ENCODE results near the gene DMPK. TPM values are rescaled to one million over a fixed set of nuclear protein-coding genes. Genes with fewer than 3 reads are reported as not detected.
"Not testable (repeated sequence)": the region's sequence is repeated elsewhere in the genome, so short reads cannot be mapped to it uniquely, and the experiment has no call there.

Gene DMPK
- total RNA-seq, 1 experiment from 2014 or later, result 8.7 TPM

GRCh38 chr19:45769821-45770191, 12.5 kb downstream of the DMPK start:
- no peak for DNase-seq (ENCODE audit: low read depth)

DNA sequence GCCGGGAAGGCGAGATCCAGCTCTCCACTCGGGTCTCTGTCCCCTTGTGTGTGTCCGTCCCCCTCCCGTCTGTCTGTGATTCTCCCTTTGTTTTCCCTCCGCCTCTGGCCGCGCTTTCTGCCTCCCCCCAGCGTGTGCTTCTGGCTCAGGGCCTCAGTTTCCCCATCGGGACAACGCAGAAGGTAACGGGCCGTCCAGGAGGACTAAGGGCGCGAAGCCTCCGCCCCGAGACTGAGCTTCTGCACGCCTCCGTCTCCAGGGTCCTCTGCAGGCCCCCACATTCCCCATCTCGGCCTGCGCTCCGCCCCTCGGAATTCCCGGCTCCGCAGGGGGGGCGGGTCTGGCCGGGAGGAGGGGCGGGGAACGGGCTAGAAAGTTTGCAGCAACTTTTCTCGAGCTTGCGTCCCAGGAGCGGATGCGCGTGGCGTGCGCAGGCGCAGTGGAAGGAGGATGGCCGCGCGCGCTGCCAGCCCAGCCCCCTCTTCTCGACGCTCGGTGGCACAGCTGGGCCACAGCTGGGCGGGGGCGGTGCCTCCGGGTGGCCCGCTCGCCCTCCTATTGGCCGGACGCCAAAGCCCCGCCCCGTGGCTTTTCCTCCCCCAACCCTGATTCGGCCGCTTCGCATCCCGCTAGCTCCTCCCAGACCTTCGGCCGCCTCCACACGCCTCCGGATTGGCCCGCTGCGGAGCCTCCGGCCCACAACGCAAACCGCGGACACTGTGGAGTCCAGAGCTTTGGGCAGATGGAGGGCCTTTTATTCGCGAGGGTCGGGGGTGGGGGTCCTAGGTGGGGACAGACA, 13.1 kb downstream of the DMPK start, which contains the start of gene SIX5:
Gene SIX5 (minus strand): TSS at position 269 of the 799 bp plus-strand sequence. CDS start 408 bp downstream, outside the sequence.
- DNase-seq (ENCODE audit: low read depth), result peak; percentile 100

- peak; percentile 74 for DNase-seq (ENCODE audit: low read depth)
Measured at GRCh38 chr19:45768655-45768983, 13.7 kb downstream of the DMPK start.

GRCh38 chr19:45767881-45768654, 14.2 kb downstream of the DMPK start:
- DNase-seq (ENCODE audit: low read depth), result peak; percentile 80

DNA sequence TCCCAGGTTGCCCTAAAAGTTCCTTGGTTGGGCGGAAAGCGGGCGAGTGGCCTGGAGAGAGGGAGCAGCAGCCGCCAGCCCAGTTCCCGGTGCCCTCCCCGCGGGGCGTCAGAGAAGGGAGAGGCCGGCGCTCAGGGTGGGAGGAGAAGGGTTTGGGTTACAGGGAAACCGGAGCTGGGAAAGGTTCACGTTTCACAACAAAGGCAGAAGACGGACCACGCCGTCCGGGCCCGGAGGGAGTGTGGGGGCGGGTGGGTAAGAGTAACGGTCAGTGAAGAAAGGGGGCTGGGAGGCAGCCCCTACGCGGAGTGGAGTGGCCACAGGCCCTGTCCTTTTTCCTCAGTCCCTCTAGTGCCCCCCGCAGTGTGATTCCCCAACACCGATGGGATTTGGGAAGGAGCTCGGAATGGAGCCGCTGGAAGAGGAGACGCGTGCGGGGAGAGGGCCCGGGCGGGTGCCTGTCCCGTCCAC, 14.8 kb downstream of the DMPK start:
- DNase-seq (ENCODE audit: low read depth), result peak; percentile 90

GRCh38 chr19:45766869-45767346, 15.4 kb downstream of the DMPK start:
- no peak for DNase-seq (ENCODE audit: low read depth)

DNA sequence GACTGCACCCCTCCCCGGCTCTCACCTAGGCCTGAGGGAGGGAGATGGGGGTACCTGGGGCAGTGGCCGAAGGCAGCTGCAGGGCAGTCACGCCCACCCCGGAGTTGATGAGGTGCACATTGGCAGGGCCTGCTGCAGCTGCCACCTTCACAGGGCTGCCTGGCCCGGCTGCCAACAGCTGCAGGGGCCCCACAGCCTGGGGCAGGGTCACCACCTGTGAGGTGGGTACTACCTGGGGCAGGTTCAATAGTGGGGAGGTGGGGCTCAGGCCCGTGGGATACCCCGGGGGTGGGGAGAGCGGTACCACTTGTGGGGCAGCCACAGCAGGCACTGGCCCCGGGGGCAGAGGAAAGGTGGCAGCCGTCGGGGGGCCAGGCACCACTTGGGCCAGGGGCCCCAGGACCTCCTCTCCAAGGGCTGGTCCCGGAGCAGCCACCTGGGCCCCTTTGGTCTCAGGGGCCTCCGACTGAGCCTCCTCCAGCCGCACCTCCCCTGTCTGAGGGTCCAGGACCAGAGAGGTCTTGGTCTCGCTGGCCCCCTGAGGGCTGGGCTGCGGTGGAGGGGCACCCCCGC, 15.9 kb downstream of the DMPK start:
- DNase-seq (ENCODE audit: low read depth), result no peak

GRCh38 chr19:45765702-45766295, 16.5 kb downstream of the DMPK start:
- no peak for DNase-seq (ENCODE audit: low read depth)

GRCh38 chr19:45764945-45765701, 17.2 kb downstream of the DMPK start:
- no peak for DNase-seq (ENCODE audit: low read depth)

DNA sequence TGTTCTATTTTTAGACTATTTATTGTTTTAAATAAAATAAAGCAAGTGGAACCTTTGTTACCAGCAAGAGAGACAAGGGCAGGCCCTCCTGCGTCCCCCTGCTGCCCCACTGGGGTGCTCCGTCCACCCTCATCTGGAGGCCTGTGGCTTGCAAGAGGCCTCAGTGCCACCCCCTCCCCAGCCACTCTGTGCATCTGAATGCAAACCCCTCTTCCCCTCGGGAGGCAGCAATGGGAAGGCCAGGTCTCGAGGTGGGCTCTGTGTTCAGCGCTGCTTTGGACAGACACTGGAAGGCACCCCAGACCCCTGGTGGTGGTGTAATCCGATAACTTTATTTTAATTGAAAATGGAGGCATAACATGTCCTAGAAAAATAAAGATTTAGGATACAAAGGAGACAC, 17.8 kb downstream of the DMPK start:
- no peak for DNase-seq (ENCODE audit: low read depth)

DNA sequence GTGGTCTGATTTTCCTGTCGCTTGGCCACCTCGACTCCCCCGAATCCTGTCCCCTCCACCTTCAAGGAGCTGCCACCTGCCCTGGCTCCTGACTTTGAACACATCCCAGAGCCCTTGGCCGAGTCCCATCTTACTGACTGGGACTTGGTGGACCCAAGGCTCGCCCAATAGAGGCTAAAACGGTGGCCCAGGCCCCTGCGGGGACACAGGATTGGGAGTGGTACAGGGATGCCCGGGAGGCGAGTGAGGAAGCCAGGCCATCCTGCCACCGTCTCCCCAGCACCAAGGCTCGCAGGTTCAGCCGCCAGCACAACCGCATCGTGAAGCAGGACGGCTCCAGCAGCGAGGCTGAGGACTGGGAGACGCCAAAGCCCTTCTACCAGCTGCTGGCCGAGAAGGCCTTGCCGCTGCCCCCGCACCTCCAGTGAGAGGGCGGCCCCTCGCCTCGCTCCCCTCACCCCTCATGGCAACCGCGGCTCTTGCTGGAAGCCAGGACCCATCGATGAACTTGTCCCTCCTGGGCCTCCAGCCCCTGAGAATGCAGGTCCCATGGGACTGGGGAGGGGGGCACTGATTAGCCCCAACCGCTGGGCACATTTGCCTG, 18.5 kb downstream of the DMPK start:
- no peak for DNase-seq (ENCODE audit: low read depth)

DNA sequence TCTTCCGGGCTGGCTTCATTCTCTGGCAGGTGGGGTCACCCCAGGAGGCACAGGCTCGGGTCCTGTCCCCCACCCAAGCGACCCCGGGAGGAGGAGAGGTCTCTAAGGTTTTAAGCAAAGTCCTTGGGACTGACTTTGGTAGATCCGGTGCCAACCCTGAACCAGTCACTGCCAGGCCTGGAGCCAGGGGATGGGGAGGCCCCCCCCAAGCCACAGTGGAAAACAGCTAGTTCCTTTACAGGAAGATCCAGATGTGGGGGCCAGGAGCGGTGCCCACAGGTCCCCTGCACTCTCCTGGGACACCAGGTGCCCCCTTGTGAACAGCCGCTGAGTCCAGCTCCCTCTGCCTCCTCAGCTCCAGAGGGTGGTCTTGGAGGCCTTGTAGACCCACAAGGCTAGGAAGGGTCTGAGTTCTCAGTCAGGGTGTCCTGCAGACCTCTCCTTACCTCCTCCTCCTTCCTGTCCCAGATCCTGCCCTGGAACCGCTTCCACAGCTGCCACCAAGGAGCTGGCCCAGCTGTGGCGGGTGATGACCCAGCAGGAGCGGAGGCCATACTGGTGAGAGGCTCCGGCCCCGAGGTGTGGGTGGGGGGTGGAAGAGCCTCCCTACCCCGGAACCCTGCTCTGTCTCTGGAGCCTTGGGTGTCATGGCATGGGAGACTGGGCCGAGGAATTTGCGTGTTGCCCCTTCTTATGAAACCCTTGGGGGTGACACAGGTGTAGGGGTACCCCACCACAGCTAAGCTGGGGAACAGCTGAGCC, 19.2 kb downstream of the DMPK start:
- DNase-seq (ENCODE audit: low read depth), result no peak

GRCh38 chr19:45761714-45762113, 20.6 kb downstream of the DMPK start:
- no peak for DNase-seq (ENCODE audit: low read depth)

DNA sequence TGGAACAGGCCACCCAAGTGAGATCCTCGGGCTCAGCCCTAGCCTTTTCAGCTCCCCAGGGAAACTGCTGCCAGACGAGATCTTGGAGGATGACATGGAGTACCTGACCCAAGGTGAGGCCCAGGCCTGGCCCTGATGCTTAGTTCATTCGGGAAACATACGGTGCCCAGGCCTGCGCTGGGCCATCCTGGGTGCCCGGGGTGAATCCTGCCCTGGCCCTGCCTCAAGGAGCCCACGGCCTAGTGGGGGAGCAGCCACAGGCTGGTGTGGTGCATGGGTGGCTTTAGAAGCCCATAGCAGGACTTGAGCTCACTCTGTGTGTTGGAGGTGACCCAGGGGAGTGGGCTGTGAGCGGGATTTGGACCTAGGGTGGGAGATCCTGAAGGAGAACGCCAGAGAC, 23.4 kb downstream of the DMPK start:
- no peak for DNase-seq (ENCODE audit: low read depth)

- DNase-seq (ENCODE audit: low read depth), result no peak
Measured at GRCh38 chr19:45757695-45758094, 24.6 kb downstream of the DMPK start.

DNA sequence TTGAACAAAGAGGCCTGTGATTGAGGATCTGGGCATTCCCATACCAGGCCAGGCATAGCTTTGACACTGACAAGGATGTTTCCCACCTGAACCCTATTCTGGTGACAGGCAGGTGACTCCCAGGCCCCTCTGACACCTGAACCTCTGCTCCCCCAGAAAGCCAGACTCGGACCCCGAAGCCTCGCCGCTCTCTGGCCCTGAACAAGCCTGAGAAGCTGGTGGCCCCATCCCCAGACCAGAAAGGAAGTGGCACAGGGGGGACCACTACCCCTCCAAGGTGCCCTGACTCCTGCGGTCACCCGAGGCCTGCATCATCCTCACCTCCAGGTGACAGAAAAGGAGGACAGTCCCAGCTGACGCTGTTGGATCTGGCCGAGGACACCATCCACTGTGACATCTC, 28.0 kb downstream of the DMPK start:
- DNase-seq (ENCODE audit: low read depth), result no peak

DNA sequence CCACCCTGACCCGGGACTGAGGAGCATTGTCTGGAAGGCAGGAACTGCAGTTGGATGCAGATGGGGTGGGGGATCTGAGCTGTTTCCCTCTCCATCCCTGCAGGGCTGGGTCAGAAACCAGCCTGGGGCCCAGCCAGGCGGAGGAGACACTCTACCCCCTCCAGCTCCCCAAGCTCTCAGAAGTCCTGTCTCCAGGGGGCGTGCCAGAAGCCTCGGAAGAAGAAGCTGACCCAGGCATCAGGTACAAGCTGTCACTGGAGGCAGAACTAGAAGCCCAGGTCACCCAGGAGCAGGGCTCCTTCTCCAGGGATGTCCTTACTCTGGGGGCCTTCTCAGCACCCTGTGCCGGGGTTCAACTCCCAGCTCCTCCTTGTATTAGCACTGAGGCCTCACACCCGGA, 28.7 kb downstream of the DMPK start:
- no peak for DNase-seq (ENCODE audit: low read depth)

GRCh38 chr19:45752639-45753038, 29.7 kb downstream of the DMPK start:
- DNase-seq (ENCODE audit: low read depth), result peak; percentile 44

DNA sequence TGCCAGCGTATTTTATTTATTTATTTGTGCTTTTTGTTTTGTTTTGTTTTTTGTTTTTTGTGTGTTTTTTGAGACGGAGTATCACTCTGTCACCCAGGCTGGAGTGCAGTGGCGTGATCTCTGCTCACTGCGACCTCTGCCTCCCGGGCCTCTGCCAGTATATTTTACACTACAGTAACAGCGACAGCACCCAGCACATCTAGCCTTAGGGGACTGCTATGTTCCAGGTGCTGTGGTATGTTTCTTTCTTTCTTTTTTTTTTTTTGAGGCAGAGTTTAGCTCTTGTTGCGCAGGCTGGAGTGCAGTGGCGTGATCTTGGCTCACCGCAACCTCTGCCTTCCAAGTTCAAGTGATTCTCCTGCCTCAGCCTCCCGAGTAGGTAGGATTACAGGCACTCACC, 30.8 kb downstream of the DMPK start:
- DNase-seq (ENCODE audit: low read depth), result not testable (repeated sequence)

DNA sequence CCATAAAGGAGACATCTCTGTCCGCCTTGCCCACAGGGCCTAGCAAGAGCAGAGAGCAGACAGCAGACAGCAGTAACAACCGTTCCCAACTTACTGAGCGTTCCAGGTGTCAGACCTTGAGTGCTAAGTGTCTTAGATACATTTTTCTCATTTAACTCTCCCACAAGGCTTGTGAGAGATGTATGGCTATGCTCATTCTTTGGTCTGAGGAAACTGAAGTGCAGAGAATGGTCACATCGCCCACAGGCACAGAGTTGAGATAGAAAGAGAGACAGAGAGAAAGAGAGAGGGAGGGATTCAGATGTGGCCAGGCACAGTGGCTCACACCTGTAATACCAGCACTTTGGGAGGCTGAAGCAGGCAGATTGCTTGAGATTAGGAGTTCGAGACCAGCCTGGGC, 34.8 kb downstream of the DMPK start:
- no peak for DNase-seq (ENCODE audit: low read depth)
